CD4-positive, alpha-beta T cell treated with Interleukin-4 for 1 hour (primary cell): ENCODE results near the gene KLHL26.

ENCODE experiments used
- DNase-seq, 2 donors: peaks; one replicate each; pipeline ENCODE4 v3.0.0-alpha.2; 2020 to 2022

Gene KLHL26

GRCh38 chr19:18650021-18650390, 13.2 kb downstream of the KLHL26 start:
- DNase-seq, result no peak

DNA sequence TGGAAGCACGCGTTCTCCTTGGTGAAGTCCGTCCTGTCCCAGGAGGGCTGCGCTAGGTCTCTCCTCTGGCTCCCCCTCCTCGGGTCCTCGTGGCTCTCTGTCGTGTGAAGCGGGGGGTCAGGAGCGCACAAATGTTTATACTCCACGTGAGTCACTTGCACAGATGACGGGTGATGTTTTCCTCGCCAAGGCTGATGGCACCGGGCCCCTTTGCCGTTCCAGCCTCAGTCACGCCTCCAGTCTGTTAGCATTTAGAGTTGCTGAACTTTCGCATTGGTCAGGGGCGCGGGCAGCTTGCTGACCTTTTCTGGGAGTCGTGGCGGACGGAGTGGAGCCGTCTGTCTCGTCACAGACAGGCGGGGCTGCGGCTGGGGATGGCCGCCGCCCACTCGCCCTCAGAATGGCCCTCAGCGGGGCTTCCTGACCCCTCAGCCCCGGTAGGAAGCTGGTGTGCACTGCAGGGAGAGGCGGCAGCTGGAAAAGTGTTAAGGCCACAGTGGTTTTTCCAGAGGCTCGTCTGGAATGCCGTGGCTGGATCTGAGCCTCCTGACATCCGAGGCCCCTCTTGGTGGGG, 13.7 kb downstream of the KLHL26 start:
- no peak for DNase-seq

GRCh38 chr19:18651300-18651699, 14.5 kb downstream of the KLHL26 start:
- DNase-seq, result no peak

DNA sequence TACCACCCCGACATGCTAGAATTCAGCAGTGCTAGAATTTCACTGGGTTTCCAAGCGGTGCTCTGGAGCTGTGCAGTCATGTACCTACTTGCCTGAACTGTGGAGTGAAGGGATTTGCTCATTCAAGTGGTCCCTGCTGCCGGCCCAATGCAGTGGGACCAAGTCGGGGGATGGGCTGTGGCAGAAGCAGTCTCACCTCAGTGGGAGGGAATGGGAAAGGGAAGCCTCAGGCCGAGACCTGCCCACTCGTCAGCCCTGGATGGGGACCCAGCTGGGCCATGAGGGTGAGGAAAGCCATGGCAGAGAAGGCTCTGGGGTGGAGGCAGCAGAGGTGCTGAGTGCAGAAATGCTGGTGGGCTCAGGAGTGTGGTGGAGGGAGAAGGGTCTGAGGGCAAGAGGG, 14.9 kb downstream of the KLHL26 start:
- DNase-seq, result no peak

DNA sequence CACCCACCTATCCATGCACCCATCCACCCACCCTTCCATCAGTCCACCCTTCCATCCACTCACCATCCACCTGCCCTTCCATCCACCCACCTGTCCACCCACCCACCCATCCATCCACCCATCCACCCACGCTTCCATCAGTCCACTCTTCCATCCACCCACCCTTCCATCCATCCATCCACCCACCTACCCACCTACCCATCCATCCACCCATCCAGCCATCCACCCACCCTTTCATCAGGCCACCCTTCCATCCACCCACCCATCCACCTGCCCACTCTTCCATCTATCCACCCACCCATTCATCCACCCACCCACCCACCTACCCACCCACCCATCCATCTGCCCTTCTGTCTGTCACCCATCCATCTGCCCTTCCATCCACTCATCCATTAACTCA, 17.0 kb downstream of the KLHL26 start:
- no peak for DNase-seq

DNA sequence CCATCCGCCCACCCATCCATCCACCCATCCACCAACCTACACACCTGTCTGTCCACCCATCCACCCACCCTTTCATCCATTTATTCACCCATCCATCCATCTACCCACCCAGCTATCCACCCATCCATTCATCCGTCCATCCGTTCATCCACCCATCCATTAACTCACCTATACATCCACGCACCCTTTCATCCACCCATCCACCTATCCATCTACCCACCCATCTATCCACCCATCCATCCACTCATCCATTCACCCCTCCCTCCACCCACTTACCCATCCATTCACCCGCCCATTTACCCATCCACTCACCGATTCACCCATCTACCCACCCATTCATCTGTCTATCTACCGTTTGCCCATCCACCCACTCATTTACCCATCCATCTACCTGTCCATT, 17.6 kb downstream of the KLHL26 start:
- no peak for DNase-seq

GRCh38 chr19:18655173-18655844, 18.5 kb downstream of the KLHL26 start:
- DNase-seq, result no peak

DNA sequence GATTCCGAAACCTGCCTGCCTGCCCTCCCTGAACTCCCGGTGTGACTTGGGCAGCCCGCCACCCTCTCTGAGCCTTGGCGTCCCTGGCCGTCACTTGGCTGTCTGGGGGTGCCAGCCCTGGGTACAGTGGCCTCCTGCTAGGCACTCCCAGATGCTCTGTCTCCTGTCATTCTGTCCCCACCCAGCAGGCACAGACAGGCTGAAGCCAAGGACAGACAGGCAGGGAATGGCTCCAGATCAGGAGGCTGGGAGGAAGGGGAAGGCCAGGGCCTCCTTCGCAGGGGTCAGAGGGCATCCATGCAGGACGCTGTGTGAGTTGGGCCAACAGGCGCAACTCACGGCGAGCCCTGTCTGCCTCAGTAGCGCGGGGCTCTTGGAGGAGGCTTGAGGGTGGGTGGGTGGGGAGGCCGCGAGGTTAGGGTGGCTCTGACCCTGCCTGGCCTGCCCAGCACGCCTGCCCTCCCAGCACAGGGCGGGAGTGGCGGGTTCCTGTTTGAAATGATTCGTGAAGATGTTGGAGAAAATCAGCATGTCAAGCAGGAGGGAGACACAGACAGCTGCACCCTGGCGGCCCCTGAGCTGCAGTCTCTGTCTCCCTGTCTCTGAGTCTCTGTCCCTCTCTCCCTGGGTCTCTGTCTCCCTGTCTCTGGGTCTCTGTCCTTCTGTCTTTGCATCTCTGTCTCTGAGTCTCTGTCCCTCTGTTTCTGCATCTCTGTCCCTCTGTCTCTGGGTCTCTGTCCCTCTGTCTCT, 19.7 kb downstream of the KLHL26 start:
- no peak for DNase-seq

- no peak for DNase-seq
Observed at GRCh38 chr19:18657590-18658365, 20.9 kb downstream of the KLHL26 start.

- no peak for DNase-seq
Observed at GRCh38 chr19:18658366-18658855, 21.6 kb downstream of the KLHL26 start.

DNA sequence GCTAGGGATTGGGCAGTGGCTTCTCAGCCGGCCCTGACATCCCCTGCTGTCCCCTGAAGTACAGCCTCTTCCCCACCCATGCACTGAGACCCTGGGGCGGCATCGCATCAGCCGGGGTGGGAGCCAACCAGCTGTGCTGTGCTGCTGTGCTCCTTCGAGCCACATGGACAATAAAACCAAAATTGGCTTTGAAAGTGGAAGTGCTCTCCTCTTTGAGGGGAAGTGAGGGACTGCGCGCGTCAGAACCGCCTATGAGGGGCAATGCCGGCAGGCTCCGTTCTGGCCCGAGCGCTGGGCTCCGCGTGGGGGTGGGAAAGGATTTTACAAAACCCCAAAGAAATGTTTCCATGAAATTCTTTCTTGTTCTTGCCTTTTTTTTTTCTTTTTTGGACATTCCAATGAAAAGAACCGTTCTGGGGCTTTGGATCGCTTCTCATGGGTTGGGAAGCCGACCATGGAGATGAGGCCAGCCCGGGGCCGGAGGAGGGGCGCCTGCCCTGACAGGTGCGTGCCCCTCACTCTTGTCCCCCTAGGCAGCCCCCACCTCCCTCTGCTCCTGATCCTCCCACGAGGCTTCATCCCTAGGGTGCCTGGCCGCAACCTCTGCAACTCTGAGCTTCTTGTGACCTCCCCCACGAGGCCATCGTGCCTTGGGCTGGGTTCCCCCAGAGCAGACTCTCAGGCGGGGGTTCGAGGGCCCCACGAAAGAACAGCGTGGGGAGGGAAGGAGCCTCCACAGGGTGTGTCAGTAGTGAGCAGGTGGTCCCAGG, 22.6 kb downstream of the KLHL26 start:
- DNase-seq, result peak in 1 of 2 donors; percentile 24

GRCh38 chr19:18660051-18660910, 23.5 kb downstream of the KLHL26 start:
- no peak for DNase-seq

DNA sequence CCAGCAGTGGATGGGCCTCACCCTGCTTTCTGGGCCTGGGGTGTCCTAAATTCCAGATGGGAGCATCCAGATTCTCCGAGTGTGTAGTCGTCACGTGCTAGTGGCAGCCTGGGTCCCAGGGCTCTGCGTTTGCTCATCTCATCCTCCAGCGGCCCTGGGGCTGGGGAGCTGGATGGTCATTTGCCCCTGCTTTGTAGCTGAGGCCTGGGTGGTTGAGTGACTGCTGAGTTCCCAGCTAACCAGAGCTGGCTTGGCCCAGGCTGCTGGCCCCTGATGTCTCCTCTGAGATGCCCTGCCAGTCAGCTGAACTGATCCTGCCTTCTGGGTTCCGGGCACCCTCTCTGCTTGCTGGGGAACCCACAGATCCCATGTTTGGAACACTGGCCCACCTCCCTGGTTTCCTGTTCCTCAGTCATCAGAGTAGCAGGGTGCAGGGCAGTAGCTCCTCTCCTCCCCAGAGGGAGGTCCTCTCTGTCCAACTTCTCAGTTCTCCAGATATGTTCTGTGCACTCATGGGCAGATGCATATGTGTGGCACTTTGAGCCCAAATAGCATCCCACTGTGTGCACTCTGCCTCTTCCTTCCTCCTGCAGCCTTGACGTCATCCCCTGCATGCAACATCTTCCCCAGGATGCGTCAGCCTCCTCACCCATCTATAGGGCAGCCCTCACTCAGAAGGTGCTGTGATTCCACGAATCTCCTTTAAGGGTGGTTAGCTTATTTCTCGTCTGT, 24.3 kb downstream of the KLHL26 start:
- no peak for DNase-seq

DNA sequence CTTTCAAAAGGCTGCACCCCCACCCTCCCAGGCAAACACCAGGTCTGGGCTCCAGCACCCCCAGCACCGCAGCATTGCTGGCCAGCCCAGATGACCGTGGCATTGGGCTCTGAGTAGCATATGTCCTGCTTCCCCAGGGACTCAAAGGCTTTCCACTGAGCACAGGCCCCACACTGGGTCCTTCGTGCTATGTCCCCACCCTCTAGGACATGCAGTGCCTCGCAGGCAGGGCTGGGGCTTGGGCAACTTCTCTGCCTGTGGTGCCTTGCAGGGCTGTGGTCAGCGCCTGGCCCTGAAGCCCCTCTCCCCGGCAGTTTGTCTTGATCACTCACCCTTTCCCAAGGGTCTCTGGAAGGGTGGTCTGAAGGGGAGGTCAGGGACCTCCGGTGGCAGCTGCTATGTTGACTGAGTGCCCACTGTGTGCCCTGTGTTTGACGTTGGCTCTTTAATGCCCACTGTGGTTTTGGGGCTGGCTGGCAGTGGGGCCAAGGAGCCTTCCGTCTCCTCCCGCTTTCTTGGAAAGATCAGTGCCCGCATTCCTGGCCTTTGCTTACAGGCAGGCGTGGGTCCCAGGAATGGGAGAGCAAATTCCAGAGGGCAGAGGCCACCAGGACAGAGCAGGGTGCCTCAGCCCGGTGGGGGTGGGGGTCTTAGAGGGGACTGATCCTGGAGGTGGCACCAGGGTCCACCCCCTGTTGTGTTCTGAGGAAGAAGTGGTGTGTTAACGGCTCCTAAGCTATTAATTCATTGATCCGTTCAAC, 26.3 kb downstream of the KLHL26 start:
- DNase-seq, result no peak

GRCh38 chr19:18663940-18664530, 27.2 kb downstream of the KLHL26 start:
- DNase-seq, result peak in 1 of 2 donors; percentile 21

DNA sequence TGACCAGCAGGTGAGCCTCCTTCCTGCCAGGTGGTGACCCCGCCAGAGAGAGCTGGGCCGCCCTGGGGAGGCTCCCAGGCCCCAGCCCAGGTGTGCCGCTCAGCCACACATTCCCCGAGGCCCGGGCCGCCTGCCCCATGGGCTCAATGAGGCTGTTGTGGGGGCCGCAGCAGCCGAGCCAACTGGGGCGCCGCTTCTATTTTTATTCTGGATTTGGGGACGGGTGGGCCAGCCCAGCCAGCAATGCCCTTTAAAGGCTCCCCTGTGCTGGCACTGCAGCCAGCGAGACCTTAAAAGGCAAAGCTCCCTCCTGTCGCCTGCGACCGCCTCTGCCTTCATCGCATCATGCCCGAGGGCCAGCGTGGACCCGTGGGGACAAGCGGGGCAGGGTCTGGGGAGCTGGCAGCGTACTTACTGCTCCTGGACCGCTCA, 29.0 kb downstream of the KLHL26 start:
- no peak for DNase-seq

DNA sequence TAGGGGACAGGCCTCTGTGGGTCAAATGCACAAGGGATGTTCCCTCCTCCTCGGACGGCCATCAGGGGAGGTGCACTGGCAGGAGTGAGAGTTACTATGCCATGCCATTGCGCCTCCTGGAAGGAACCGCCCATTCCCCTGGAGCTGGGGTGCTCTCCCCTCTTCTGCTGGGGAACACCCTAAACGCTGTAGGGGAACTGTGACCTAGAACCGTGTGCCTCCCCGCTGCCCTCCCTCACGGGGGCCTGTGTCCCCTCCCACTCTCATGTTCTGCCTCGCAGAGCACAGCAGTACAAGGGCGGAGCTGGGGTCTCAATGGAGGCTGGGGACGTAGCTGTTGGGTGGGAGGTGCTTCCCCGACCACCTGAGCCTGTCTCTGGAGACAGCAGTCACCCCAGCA, 29.5 kb downstream of the KLHL26 start:
- no peak for DNase-seq

- DNase-seq, result no peak
Observed at GRCh38 chr19:18666784-18667183, 30.0 kb downstream of the KLHL26 start.

DNA sequence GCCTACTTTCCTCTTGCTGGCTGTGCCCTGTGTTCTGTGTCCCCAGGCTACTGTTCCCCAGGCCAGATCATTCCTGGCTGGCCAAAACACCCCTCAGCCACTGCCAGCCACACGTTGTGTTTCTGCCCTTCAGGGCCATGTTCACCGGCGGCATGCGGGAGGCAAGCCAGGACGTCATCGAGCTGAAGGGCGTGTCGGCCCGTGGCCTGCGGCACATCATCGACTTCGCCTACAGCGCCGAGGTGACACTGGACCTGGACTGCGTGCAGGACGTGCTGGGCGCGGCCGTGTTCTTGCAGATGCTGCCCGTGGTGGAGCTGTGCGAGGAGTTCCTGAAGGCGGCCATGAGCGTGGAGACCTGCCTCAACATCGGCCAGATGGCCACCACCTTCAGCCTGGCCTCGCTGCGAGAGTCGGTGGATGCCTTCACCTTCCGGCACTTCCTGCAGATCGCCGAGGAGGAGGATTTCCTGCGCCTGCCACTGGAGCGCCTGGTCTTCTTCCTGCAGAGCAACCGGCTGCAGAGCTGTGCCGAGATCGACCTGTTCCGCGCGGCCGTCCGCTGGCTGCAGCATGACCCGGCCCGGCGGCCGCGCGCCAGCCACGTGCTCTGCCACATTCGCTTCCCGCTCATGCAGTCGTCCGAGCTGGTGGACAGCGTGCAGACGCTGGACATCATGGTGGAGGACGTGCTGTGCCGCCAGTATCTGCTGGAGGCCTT, 30.9 kb downstream of the KLHL26 start:
- no peak for DNase-seq
